ENCODE data around the gene RABL6. TPM values are rescaled to one million over a fixed set of nuclear protein-coding genes. Genes with fewer than 3 reads are reported as not detected.

Gene RABL6
- total and polyA plus RNA-seq, 8 donors = 50.7 to 119 (median 66.5) TPM

DNA sequence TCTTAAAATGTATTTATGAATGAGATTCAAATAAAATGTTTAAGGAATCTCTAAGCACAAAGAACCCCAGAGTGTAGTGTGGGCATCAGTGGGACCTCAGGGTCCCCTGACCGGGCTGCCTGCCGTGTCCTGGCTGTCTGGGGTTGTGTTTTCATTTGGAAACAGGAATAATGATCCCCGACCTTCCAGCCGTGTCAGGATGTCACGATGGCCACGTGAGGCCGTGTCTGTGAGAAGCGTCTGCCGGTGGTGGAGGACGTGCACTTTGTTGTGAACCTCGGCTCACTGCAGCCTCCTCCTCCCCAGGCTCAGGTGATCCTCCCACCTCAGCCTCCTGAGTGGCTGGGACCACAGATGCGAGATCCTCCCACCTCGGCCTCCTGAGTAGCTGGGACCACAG lies 82.9 kb downstream of the RABL6 start:
- H3K27ac ChIP-seq = no peak overlapping the region
- TF ChIP-seq, protein P1, sequence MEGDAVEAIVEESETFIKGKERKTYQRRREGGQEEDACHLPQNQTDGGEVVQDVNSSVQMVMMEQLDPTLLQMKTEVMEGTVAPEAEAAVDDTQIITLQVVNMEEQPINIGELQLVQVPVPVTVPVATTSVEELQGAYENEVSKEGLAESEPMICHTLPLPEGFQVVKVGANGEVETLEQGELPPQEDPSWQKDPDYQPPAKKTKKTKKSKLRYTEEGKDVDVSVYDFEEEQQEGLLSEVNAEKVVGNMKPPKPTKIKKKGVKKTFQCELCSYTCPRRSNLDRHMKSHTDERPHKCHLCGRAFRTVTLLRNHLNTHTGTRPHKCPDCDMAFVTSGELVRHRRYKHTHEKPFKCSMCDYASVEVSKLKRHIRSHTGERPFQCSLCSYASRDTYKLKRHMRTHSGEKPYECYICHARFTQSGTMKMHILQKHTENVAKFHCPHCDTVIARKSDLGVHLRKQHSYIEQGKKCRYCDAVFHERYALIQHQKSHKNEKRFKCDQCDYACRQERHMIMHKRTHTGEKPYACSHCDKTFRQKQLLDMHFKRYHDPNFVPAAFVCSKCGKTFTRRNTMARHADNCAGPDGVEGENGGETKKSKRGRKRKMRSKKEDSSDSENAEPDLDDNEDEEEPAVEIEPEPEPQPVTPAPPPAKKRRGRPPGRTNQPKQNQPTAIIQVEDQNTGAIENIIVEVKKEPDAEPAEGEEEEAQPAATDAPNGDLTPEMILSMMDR (IDR thresholded peaks at IDR 0.05) = no peak
- H3K36me3 ChIP-seq = no peaks in the 10 kb centered on the region
- DNase-seq (no peak), FAIRE-seq (no peak), ATAC-seq (no peak)
- WGBS, 2 donors = 84 to 91% methylated on average over 13 of the region's 13 CpGs
- intact Hi-C loops (cut with DNase I) = no loop called here
- H3K4me3 ChIP-seq = no peak overlapping the region
- no peaks in the 10 kb centered on the region for H3K9me3 ChIP-seq
- H3K4me1 ChIP-seq = peaks cover 0 to 10% (median 1%) of the 10 kb centered on the region in 3 donors
- H3K27me3 ChIP-seq = no peaks in the 10 kb centered on the region

Small RNA genes lying within 50 kb of the gene (microRNA-seq; reads per million reads assigned to microRNA genes)
- 0 reads per million in 2 donors for gene MIR4292
- gene MIR4479 = 0.39 to 1.2 reads per million in 2 donors

Other genes with a start within 250 kb of the RABL6 start
- gene EGFL7, start 145.0 kb upstream of the RABL6 start, total RNA-seq = 10 to 100 TPM in 5 of 6 donors, 1 to 10 TPM in 1; 8.6 to 21.2 (median 13.1) TPM
- 100 to 1,000 TPM; 111 to 134 TPM for gene EGFL7, start 145.0 kb upstream of the RABL6 start, polyA plus RNA-seq
- gene AGPAT2, start 120.5 kb upstream of the RABL6 start, total RNA-seq = 100 to 1,000 TPM in 1 of 6 donors, 10 to 100 TPM in 5; 57.0 to 105 (median 69.5) TPM
- 100 to 1,000 TPM in 1 of 2 donors, 10 to 100 TPM in 1; 94.2 to 158 TPM for gene AGPAT2, start 120.5 kb upstream of the RABL6 start, polyA plus RNA-seq
- gene DIPK1B, start 95.4 kb upstream of the RABL6 start, total RNA-seq = 1 to 10 TPM; 4.3 to 7.5 (median 5.8) TPM
- 10 to 100 TPM; 13.2 to 32.3 TPM for gene DIPK1B, start 95.4 kb upstream of the RABL6 start, polyA plus RNA-seq
- gene LCN10, start 65.0 kb upstream of the RABL6 start, total RNA-seq = 1 to 10 TPM in 4 of 6 donors, under 1 TPM in 2; 0.16 to 1.7 (median 1.4) TPM
- 10 to 100 TPM; 12.4 to 54.0 TPM for gene LCN10, start 65.0 kb upstream of the RABL6 start, polyA plus RNA-seq
- 1 to 10 TPM in 4 of 6 donors, not detected in 2; 1.1 to 5.2 (median 3.2) TPM for gene LCN6, start 59.4 kb upstream of the RABL6 start, total RNA-seq
- 10 to 100 TPM; 13.0 to 25.6 TPM for gene LCN6, start 59.4 kb upstream of the RABL6 start, polyA plus RNA-seq
- gene LCN8, start 49.7 kb upstream of the RABL6 start, total RNA-seq = not detected
- not detected for gene LCN8, start 49.7 kb upstream of the RABL6 start, polyA plus RNA-seq
- gene LCN15, start 43.4 kb upstream of the RABL6 start, total RNA-seq = not detected
- not detected for gene LCN15, start 43.4 kb upstream of the RABL6 start, polyA plus RNA-seq
- 10 to 100 TPM; 29.2 to 53.1 (median 34.2) TPM for gene TMEM141, start 16.6 kb upstream of the RABL6 start, total RNA-seq
- gene TMEM141, start 16.6 kb upstream of the RABL6 start, polyA plus RNA-seq = 100 to 1,000 TPM in 1 of 2 donors, 10 to 100 TPM in 1; 84.5 to 104 TPM
- 1 to 10 TPM; 2.4 to 5.5 (median 2.9) TPM for gene CCDC183, start 11.6 kb upstream of the RABL6 start, total RNA-seq
- gene CCDC183, start 11.6 kb upstream of the RABL6 start, polyA plus RNA-seq = 10 to 100 TPM in 1 of 2 donors, 1 to 10 TPM in 1; 9.2 to 10.7 TPM
- gene AJM1, start 34.5 kb downstream of the RABL6 start, total RNA-seq = 1 to 10 TPM; 2.9 to 5.5 (median 4.2) TPM
- 10 to 100 TPM in 1 of 2 donors, 1 to 10 TPM in 1; 9.0 to 11.7 TPM for gene AJM1, start 34.5 kb downstream of the RABL6 start, polyA plus RNA-seq
- gene PHPT1, start 41.5 kb downstream of the RABL6 start, total RNA-seq = 10 to 100 TPM; 75.2 to 95.5 (median 79.0) TPM
- gene PHPT1, start 41.5 kb downstream of the RABL6 start, polyA plus RNA-seq = 100 to 1,000 TPM; 180 to 189 TPM
- 10 to 100 TPM in 1 of 6 donors, 1 to 10 TPM in 5; 3.0 to 13.3 (median 4.8) TPM for gene MAMDC4, start 44.4 kb downstream of the RABL6 start, total RNA-seq
- 10 to 100 TPM; 28.7 to 38.6 TPM for gene MAMDC4, start 44.4 kb downstream of the RABL6 start, polyA plus RNA-seq
- gene EDF1, start 58.4 kb downstream of the RABL6 start, total RNA-seq = 100 to 1,000 TPM; 230 to 422 (median 268) TPM
- gene EDF1, start 58.4 kb downstream of the RABL6 start, polyA plus RNA-seq = 100 to 1,000 TPM; 443 to 612 TPM
- 10 to 100 TPM in 1 of 6 donors, 1 to 10 TPM in 5; 4.8 to 13.4 (median 6.9) TPM for gene TRAF2, start 78.6 kb downstream of the RABL6 start, total RNA-seq
- gene TRAF2, start 78.6 kb downstream of the RABL6 start, polyA plus RNA-seq = 10 to 100 TPM; 14.4 TPM
- 10 to 100 TPM; 56.2 to 80.2 (median 60.4) TPM for gene FBXW5, start 136.8 kb downstream of the RABL6 start, total RNA-seq
- gene FBXW5, start 136.8 kb downstream of the RABL6 start, polyA plus RNA-seq = 100 to 1,000 TPM; 112 to 117 TPM
- gene C8G, start 137.3 kb downstream of the RABL6 start, total RNA-seq = 1 to 10 TPM in 1 of 6 donors, under 1 TPM in 4, not detected in 1; 0.24 to 1.2 (median 0.43) TPM
- gene C8G, start 137.3 kb downstream of the RABL6 start, polyA plus RNA-seq = 1 to 10 TPM in 1 of 2 donors, under 1 TPM in 1; 0.84 to 5.0 TPM
- gene LCN12, start 144.3 kb downstream of the RABL6 start, total RNA-seq = 1 to 10 TPM in 5 of 6 donors, under 1 TPM in 1; 0.57 to 7.6 (median 3.0) TPM
- gene LCN12, start 144.3 kb downstream of the RABL6 start, polyA plus RNA-seq = 10 to 100 TPM in 1 of 2 donors, 1 to 10 TPM in 1; 9.0 to 16.5 TPM
- 10 to 100 TPM in 4 of 6 donors, 1 to 10 TPM in 2; 5.7 to 42.7 (median 25.8) TPM for gene PTGDS, start 169.6 kb downstream of the RABL6 start, total RNA-seq
- gene PTGDS, start 169.6 kb downstream of the RABL6 start, polyA plus RNA-seq = 10 to 100 TPM; 35.0 to 49.1 TPM
- gene LCNL1, start 175.0 kb downstream of the RABL6 start, total RNA-seq = under 1 TPM in 3 of 6 donors, not detected in 3; 0.12 to 0.17 (median 0.14) TPM
- under 1 TPM; 0.23 to 0.38 TPM for gene LCNL1, start 175.0 kb downstream of the RABL6 start, polyA plus RNA-seq
- gene PAXX, start 184.5 kb downstream of the RABL6 start, total RNA-seq = 10 to 100 TPM; 16.0 to 23.5 (median 20.0) TPM
- gene PAXX, start 184.5 kb downstream of the RABL6 start, polyA plus RNA-seq = 100 to 1,000 TPM; 184 to 222 TPM
- gene CLIC3, start 188.6 kb downstream of the RABL6 start, total RNA-seq = under 1 TPM in 5 of 6 donors, not detected in 1; 0.24 to 0.44 (median 0.38) TPM
- 1 to 10 TPM; 1.1 to 1.3 TPM for gene CLIC3, start 188.6 kb downstream of the RABL6 start, polyA plus RNA-seq
- 10 to 100 TPM; 16.2 to 32.6 (median 25.4) TPM for gene ABCA2, start 220.3 kb downstream of the RABL6 start, total RNA-seq
- 10 to 100 TPM; 70.4 to 80.0 TPM for gene ABCA2, start 220.3 kb downstream of the RABL6 start, polyA plus RNA-seq
- under 1 TPM in 2 of 6 donors, not detected in 4; 0.18 to 0.19 TPM for gene FUT7, start 224.1 kb downstream of the RABL6 start, total RNA-seq
- under 1 TPM in 1 of 2 donors, not detected in 1; 0.12 TPM for gene FUT7, start 224.1 kb downstream of the RABL6 start, polyA plus RNA-seq
- gene NPDC1, start 238.2 kb downstream of the RABL6 start, total RNA-seq = 10 to 100 TPM; 31.5 to 70.9 (median 36.8) TPM
- gene NPDC1, start 238.2 kb downstream of the RABL6 start, polyA plus RNA-seq = 100 to 1,000 TPM; 183 to 328 TPM
- 1 to 10 TPM in 5 of 6 donors, under 1 TPM in 1; 0.91 to 4.5 (median 2.0) TPM for gene ENTPD2, start 246.1 kb downstream of the RABL6 start, total RNA-seq
- gene ENTPD2, start 246.1 kb downstream of the RABL6 start, polyA plus RNA-seq = 1 to 10 TPM; 4.5 to 6.5 TPM